Colonic mucosa (tissue), 4 donors: ENCODE measurements around the gene SPAG16. TPM values are rescaled to one million over a fixed set of nuclear protein-coding genes. Genes with fewer than 3 reads are reported as not detected.

Experiments
- DNase-seq: peaks from one replicate; pipeline ENCODE4 v3.0.0-alpha.2; 2020
- H3K27ac ChIP-seq: fragments of 200-600 bp; one replicate; pipeline ENCODE4 v1.8.0; 2021
- H3K27me3 ChIP-seq: fragments of 200-600 bp; one replicate; pipeline ENCODE4 v1.8.0; 2021
- H3K36me3 ChIP-seq: fragments of 200-600 bp; one replicate; pipeline ENCODE4 v1.8.0; 2021
- H3K4me1 ChIP-seq: fragments of 200-600 bp; one replicate; pipeline ENCODE4 v1.8.0; 2021; ENCODE audit warnings: mild to moderate bottlenecking
- H3K4me3 ChIP-seq: fragments of 200-600 bp; one replicate; pipeline ENCODE4 v1.8.0; 2021
- H3K9ac ChIP-seq, 2 donors: one replicate each; pipeline ENCODE4 v1.7.0; 2013; ENCODE audit warnings: control low read depth in 2 of 2, low read depth in 2 of 2, low read length in 2 of 2
- H3K9me3 ChIP-seq: fragments of 200-600 bp; one replicate; pipeline ENCODE4 v1.8.0; 2021
- intact Hi-C: fragments of 100-400 bp; cut with DNase I; formaldehyde crosslinking; loops from one replicate; pipeline ENCODE4 v1.14.1; 2022
- total RNA-seq, 2 donors: library from RNA; stranded (reverse); fragmentation: NEBNext Ultra II Directional in 1 of 2; extraction: Animal tissue kit (Norgen Biotek cat#: 25700) in 1 of 2; gene quantifications; one replicate each; pipeline ENCODE4 v1.2.1, GENCODE V29; 2021
- TF ChIP-seq, protein P1 (sequence below): fragments of 200-600 bp; IDR thresholded peaks from one replicate; pipeline ENCODE4 v1.8.0; 2022; ENCODE audit warnings: antibody characterized with exemption, mild to moderate bottlenecking
- donor health status: healthy.
- donor health status: DM: no; HTN: no; CAD: no.
- donor health status: DM: no; HTN: no; CAD: no.

Gene SPAG16
- total RNA-seq, 2 donors from 2014 or later: 18.6 to 25.5 TPM

DNA sequence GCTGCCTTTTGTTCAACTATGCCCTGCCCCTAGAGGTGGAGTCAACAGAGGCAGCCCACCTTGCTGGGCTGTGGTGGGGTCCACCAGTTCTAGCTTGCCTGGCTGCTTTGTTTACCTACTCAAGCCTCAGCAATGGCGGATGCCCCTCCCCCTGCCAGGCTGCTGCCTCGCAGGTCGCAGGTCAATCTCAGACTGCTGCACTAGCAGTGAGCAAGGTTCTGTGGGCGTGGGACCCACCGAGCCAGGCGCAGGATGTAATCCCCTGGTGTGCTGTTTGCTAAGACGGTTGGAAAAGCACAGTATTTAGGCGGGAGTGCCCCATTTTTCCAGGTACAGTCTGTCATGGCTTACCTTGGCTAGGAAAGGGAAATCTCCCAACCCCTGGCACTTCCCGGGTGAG is 993.6 kb downstream of the SPAG16 start:
- TF ChIP-seq, protein P1, sequence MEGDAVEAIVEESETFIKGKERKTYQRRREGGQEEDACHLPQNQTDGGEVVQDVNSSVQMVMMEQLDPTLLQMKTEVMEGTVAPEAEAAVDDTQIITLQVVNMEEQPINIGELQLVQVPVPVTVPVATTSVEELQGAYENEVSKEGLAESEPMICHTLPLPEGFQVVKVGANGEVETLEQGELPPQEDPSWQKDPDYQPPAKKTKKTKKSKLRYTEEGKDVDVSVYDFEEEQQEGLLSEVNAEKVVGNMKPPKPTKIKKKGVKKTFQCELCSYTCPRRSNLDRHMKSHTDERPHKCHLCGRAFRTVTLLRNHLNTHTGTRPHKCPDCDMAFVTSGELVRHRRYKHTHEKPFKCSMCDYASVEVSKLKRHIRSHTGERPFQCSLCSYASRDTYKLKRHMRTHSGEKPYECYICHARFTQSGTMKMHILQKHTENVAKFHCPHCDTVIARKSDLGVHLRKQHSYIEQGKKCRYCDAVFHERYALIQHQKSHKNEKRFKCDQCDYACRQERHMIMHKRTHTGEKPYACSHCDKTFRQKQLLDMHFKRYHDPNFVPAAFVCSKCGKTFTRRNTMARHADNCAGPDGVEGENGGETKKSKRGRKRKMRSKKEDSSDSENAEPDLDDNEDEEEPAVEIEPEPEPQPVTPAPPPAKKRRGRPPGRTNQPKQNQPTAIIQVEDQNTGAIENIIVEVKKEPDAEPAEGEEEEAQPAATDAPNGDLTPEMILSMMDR: no peak
- Histone ChIP-seq H3K9ac (no peak overlapping the region), H3K9me3 (no peaks in the 10 kb centered on the region), H3K4me1 (no peaks in the 10 kb centered on the region), H3K36me3 (no peaks in the 10 kb centered on the region), H3K27me3 (no peaks in the 10 kb centered on the region), H3K27ac (no peak overlapping the region), H3K4me3 (no peak overlapping the region)
- intact Hi-C loops: no loop called here
- DNase-seq: no peak

- Histone ChIP-seq H3K4me1 (no peaks in the 10 kb centered on the region), H3K4me3 (no peak overlapping the region), H3K9me3 (no peaks in the 10 kb centered on the region), H3K36me3 (no peaks in the 10 kb centered on the region), H3K9ac (no peak overlapping the region), H3K27me3 (no peaks in the 10 kb centered on the region), H3K27ac (no peak overlapping the region)
- TF ChIP-seq, protein P1: no peak
- DNase-seq: no peak
- intact Hi-C loops: no loop called here
These were observed 1001.7 kb downstream of the SPAG16 start for GRCh38 chr2:214286011-214286410.

- no peak overlapping the region for H3K27ac ChIP-seq
- no peak overlapping the region for H3K9ac ChIP-seq
- TF ChIP-seq, protein P1: no peak
- H3K4me1 ChIP-seq: no peaks in the 10 kb centered on the region
- intact Hi-C loops: no loop called here
- H3K9me3 ChIP-seq: no peaks in the 10 kb centered on the region
- no peak overlapping the region for H3K4me3 ChIP-seq
- DNase-seq: no peak
- H3K36me3 ChIP-seq: no peaks in the 10 kb centered on the region
- no peaks in the 10 kb centered on the region for H3K27me3 ChIP-seq
These were observed 1009.3 kb downstream of the SPAG16 start for GRCh38 chr2:214293593-214293992.

GRCh38 chr2:214294426-214294825 is 1010.2 kb downstream of the SPAG16 start:
- H3K9me3 ChIP-seq: no peaks in the 10 kb centered on the region
- TF ChIP-seq, protein P1: no peak
- no peak for DNase-seq
- no peaks in the 10 kb centered on the region for H3K4me1 ChIP-seq
- H3K9ac ChIP-seq: no peak overlapping the region
- intact Hi-C loops: no loop called here
- no peak overlapping the region for H3K4me3 ChIP-seq
- H3K36me3 ChIP-seq: no peaks in the 10 kb centered on the region
- no peak overlapping the region for H3K27ac ChIP-seq
- H3K27me3 ChIP-seq: no peaks in the 10 kb centered on the region

DNA sequence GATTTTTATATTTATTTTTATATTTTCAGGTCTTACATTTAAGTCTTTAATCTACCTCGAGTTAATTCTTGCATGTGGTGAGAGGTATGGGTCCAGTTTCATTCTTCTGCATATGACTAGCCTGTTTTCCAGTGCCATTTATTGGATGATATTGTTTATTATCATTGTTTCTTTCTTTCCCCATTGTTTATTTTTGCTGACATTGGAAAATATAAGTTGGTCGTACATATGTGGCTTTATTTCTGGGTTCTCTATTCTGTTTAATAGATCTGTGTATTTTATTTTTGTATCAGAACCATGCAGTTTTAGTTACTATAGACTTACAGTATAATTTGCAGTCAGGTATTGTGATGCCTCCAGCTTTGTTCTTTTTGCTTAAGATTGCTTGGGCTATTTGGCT is 1013.2 kb downstream of the SPAG16 start:
- intact Hi-C loops: no loop called here

More for the DNA sequence above, 1013.2 kb downstream of the SPAG16 start:
- Histone ChIP-seq H3K4me3 (no peak overlapping the region), H3K27me3 (no peaks in the 10 kb centered on the region), H3K9ac (no peak overlapping the region), H3K27ac (no peak overlapping the region), H3K9me3 (no peaks in the 10 kb centered on the region), H3K4me1 (no peaks in the 10 kb centered on the region), H3K36me3 (no peaks in the 10 kb centered on the region)
- DNase-seq: no peak
- TF ChIP-seq, protein P1: no peak
